ENCODE results near the gene C3AR1.
A peak's percentile ranks its signal among the peaks of the same experiment; 100 is the strongest.

Gene C3AR1

GRCh38 chr12:8057306-8057705, 8.9 kb downstream of the C3AR1 start:
- H3K23ac ChIP-seq (ENCODE audit: low read length in 2 of 2): no peak overlapping the region
- no peak overlapping the region for H2AFZ ChIP-seq (ENCODE audit: low read depth, low read length)
- H2BK15ac ChIP-seq (ENCODE audit: low read depth, poor library complexity, severe bottlenecking): no peak overlapping the region
- no peaks in the 10 kb centered on the region for H3K27me3 ChIP-seq (ENCODE audit: control insufficient read depth in 1 of 2, insufficient read depth in 1 of 2, low read length in 2 of 2)
- H3K79me1 ChIP-seq (replicated peaks; ENCODE audit: low read length, poor library complexity, severe bottlenecking): no peaks in the 10 kb centered on the region
- H3K14ac ChIP-seq (ENCODE audit: low read length in 2 of 2): no peak overlapping the region
- H4K8ac ChIP-seq (ENCODE audit: low read length): no peak overlapping the region
- no peak overlapping the region for H4K91ac ChIP-seq (ENCODE audit: low read length)
- H3K4ac ChIP-seq (ENCODE audit: low read depth in 1 of 2, low read length in 2 of 2): no peak overlapping the region
- no peak for DNase-seq
- 83% methylated on average over 1 of the region's 2 CpGs for WGBS
- peaks cover 14 to 34% of the 10 kb centered on the region in 2 experiments for H3K36me3 ChIP-seq (ENCODE audit: control insufficient read depth in 1 of 2, insufficient read depth in 2 of 2, low read depth in 1 of 2, low read length in 2 of 2)
- no peak overlapping the region for H2BK12ac ChIP-seq (ENCODE audit: low read length in 2 of 2)
- no peak overlapping the region for H2AK5ac ChIP-seq (ENCODE audit: low read length, severe bottlenecking)
- no peak overlapping the region for H3K18ac ChIP-seq (ENCODE audit: low read depth in 1 of 2, low read length in 2 of 2)
- H2BK120ac ChIP-seq (ENCODE audit: low read depth, low read length): no peak overlapping the region
- no peak overlapping the region for H3K4me3 ChIP-seq (ENCODE audit: insufficient read depth in 1 of 2, low read depth in 1 of 2, low read length in 2 of 2)
- peak overlapping the region; percentile 20 for H3K9ac ChIP-seq (ENCODE audit: low read length)
- no peaks in the 10 kb centered on the region for H3K9me3 ChIP-seq (ENCODE audit: control insufficient read depth, low read length)
- H3K27ac ChIP-seq (ENCODE audit: low read length, poor library complexity, severe bottlenecking): no peak overlapping the region
- H3K4me1 ChIP-seq (ENCODE audit: control insufficient read depth, insufficient read depth, low read depth, low read length): no peaks in the 10 kb centered on the region
- no peak overlapping the region for H2BK5ac ChIP-seq (ENCODE audit: low read depth, low read length, poor library complexity, severe bottlenecking)
- H3K4me2 ChIP-seq (ENCODE audit: low read length, poor library complexity, severe bottlenecking): no peak overlapping the region

DNA sequence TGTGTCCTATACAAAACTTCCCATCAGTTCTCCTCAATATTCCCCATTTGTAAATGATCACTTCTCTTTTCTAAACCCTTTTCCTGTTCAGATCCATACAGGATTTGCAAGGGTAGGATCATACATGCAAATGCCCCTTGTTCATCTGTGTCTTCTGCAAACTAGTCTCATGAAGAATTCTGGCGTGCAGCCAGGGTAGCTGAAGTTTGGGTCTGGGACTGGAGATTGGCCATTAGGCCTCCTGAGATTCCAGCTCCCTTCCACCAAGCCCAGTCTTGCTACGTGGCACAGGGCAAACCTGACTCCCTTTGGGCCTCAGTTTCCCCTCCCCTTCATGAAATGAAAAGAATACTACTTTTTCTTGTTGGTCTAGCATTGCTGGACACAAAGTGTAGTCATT, 11.3 kb downstream of the C3AR1 start:
- peaks cover 27 to 57% of the 10 kb centered on the region in 2 experiments for H3K36me3 ChIP-seq (ENCODE audit: control insufficient read depth in 1 of 2, insufficient read depth in 2 of 2, low read depth in 1 of 2, low read length in 2 of 2)
- no peak overlapping the region for H3K4ac ChIP-seq (ENCODE audit: low read depth in 1 of 2, low read length in 2 of 2)
- no peak overlapping the region for H3K4me3 ChIP-seq (ENCODE audit: insufficient read depth in 1 of 2, low read depth in 1 of 2, low read length in 2 of 2)
- no peak overlapping the region for H2BK120ac ChIP-seq (ENCODE audit: low read depth, low read length)
- H2AK5ac ChIP-seq (ENCODE audit: low read length, severe bottlenecking): no peak overlapping the region
- no peak overlapping the region for H2BK15ac ChIP-seq (ENCODE audit: low read depth, poor library complexity, severe bottlenecking)
- peaks cover 2% of the 10 kb centered on the region for H3K79me1 ChIP-seq (replicated peaks; ENCODE audit: low read length, poor library complexity, severe bottlenecking)
- H2BK5ac ChIP-seq (ENCODE audit: low read depth, low read length, poor library complexity, severe bottlenecking): no peak overlapping the region
- no peak overlapping the region for H3K23ac ChIP-seq (ENCODE audit: low read length in 2 of 2)
- 100% methylated on average over 2 of the region's 2 CpGs for WGBS
- H3K4me2 ChIP-seq (ENCODE audit: low read length, poor library complexity, severe bottlenecking): no peak overlapping the region
- H3K27me3 ChIP-seq (ENCODE audit: control insufficient read depth in 1 of 2, insufficient read depth in 1 of 2, low read length in 2 of 2): no peaks in the 10 kb centered on the region
- no peak overlapping the region for H4K91ac ChIP-seq (ENCODE audit: low read length)
- H3K27ac ChIP-seq (ENCODE audit: low read length, poor library complexity, severe bottlenecking): no peak overlapping the region
- H4K8ac ChIP-seq (ENCODE audit: low read length): no peak overlapping the region
- H2AFZ ChIP-seq (ENCODE audit: low read depth, low read length): no peak overlapping the region
- no peak for DNase-seq
- H3K4me1 ChIP-seq (ENCODE audit: control insufficient read depth, insufficient read depth, low read depth, low read length): no peaks in the 10 kb centered on the region
- no peak overlapping the region for H3K18ac ChIP-seq (ENCODE audit: low read depth in 1 of 2, low read length in 2 of 2)
- H2BK12ac ChIP-seq (ENCODE audit: low read length in 2 of 2): no peak overlapping the region
- no peaks in the 10 kb centered on the region for H3K9me3 ChIP-seq (ENCODE audit: control insufficient read depth, low read length)
- H3K14ac ChIP-seq (ENCODE audit: low read length in 2 of 2): no peak overlapping the region
- H3K9ac ChIP-seq (ENCODE audit: low read length): no peak overlapping the region

DNA sequence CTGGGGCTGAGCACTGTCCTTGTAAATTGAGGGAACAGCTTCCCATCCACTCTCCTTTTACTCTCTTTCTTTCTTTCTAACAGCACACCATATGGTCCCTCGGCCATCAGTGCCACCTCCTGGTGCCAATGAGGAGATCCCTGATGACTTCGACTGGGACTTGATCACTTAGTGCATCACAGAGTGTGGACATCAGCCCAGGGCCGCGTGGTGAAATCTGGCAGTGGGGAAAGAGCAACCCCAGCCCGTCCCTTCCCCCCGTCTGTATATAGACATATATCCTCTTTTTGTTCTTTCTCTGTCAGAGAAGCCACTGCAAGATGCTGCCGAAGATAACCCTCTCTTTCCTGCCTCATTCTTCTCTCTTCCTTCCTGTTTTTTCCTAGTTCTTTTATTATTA, 13.5 kb downstream of the C3AR1 start:
- Histone ChIP-seq H3K4me2 (ENCODE audit: low read length, poor library complexity, severe bottlenecking) (no peak overlapping the region), H3K23ac (ENCODE audit: low read length in 2 of 2) (no peak overlapping the region), H3K27ac (ENCODE audit: low read length, poor library complexity, severe bottlenecking) (no peak overlapping the region), H3K4me3 (ENCODE audit: insufficient read depth in 1 of 2, low read depth in 1 of 2, low read length in 2 of 2) (no peak overlapping the region), H2BK15ac (ENCODE audit: low read depth, poor library complexity, severe bottlenecking) (no peak overlapping the region), H2AK5ac (ENCODE audit: low read length, severe bottlenecking) (no peak overlapping the region), H3K4ac (ENCODE audit: low read depth in 1 of 2, low read length in 2 of 2) (no peak overlapping the region), H2BK120ac (ENCODE audit: low read depth, low read length) (no peak overlapping the region), H3K14ac (ENCODE audit: low read length in 2 of 2) (no peak overlapping the region), H3K79me1 (replicated peaks; ENCODE audit: low read length, poor library complexity, severe bottlenecking) (peaks cover 4% of the 10 kb centered on the region), H4K8ac (ENCODE audit: low read length) (no peak overlapping the region), H3K9ac (ENCODE audit: low read length) (no peak overlapping the region), H3K4me1 (ENCODE audit: control insufficient read depth, insufficient read depth, low read depth, low read length) (no peaks in the 10 kb centered on the region), H2BK5ac (ENCODE audit: low read depth, low read length, poor library complexity, severe bottlenecking) (no peak overlapping the region), H3K36me3 (ENCODE audit: control insufficient read depth in 1 of 2, insufficient read depth in 2 of 2, low read depth in 1 of 2, low read length in 2 of 2) (peaks cover 35 to 78% of the 10 kb centered on the region in 2 experiments), H2AFZ (ENCODE audit: low read depth, low read length) (no peak overlapping the region), H4K91ac (ENCODE audit: low read length) (no peak overlapping the region), H3K27me3 (ENCODE audit: control insufficient read depth in 1 of 2, insufficient read depth in 1 of 2, low read length in 2 of 2) (no peaks in the 10 kb centered on the region), H2BK12ac (ENCODE audit: low read length in 2 of 2) (no peak overlapping the region), H3K18ac (ENCODE audit: low read depth in 1 of 2, low read length in 2 of 2) (no peak overlapping the region), H3K9me3 (ENCODE audit: control insufficient read depth, low read length) (no peaks in the 10 kb centered on the region)
- WGBS: 93% methylated on average over 6 of the region's 7 CpGs
- no peak for DNase-seq

- Histone ChIP-seq H2BK120ac (ENCODE audit: low read depth, low read length) (no peak overlapping the region), H2BK15ac (ENCODE audit: low read depth, poor library complexity, severe bottlenecking) (no peak overlapping the region), H3K18ac (ENCODE audit: low read depth in 1 of 2, low read length in 2 of 2) (no peak overlapping the region), H2AK5ac (ENCODE audit: low read length, severe bottlenecking) (no peak overlapping the region), H3K4me3 (ENCODE audit: insufficient read depth in 1 of 2, low read depth in 1 of 2, low read length in 2 of 2) (no peak overlapping the region), H3K27ac (ENCODE audit: low read length, poor library complexity, severe bottlenecking) (no peak overlapping the region), H3K14ac (ENCODE audit: low read length in 2 of 2) (no peak overlapping the region), H3K9ac (ENCODE audit: low read length) (no peak overlapping the region), H3K4ac (ENCODE audit: low read depth in 1 of 2, low read length in 2 of 2) (no peak overlapping the region), H4K8ac (ENCODE audit: low read length) (no peak overlapping the region), H2BK12ac (ENCODE audit: low read length in 2 of 2) (no peak overlapping the region), H3K9me3 (ENCODE audit: control insufficient read depth, low read length) (no peaks in the 10 kb centered on the region), H3K27me3 (ENCODE audit: control insufficient read depth in 1 of 2, insufficient read depth in 1 of 2, low read length in 2 of 2) (no peaks in the 10 kb centered on the region), H3K4me1 (ENCODE audit: control insufficient read depth, insufficient read depth, low read depth, low read length) (no peaks in the 10 kb centered on the region), H2AFZ (ENCODE audit: low read depth, low read length) (no peak overlapping the region), H3K4me2 (ENCODE audit: low read length, poor library complexity, severe bottlenecking) (no peak overlapping the region), H2BK5ac (ENCODE audit: low read depth, low read length, poor library complexity, severe bottlenecking) (no peak overlapping the region), H3K36me3 (ENCODE audit: control insufficient read depth in 1 of 2, insufficient read depth in 2 of 2, low read depth in 1 of 2, low read length in 2 of 2) (peaks cover 35 to 94% of the 10 kb centered on the region in 2 experiments), H3K23ac (ENCODE audit: low read length in 2 of 2) (no peak overlapping the region), H3K79me1 (replicated peaks; ENCODE audit: low read length, poor library complexity, severe bottlenecking) (peaks cover 8% of the 10 kb centered on the region), H4K91ac (ENCODE audit: low read length) (no peak overlapping the region)
- 84% methylated on average over 5 of the region's 7 CpGs for WGBS
- no peak for DNase-seq
Measured at GRCh38 chr12:8050600-8051250, 15.4 kb downstream of the C3AR1 start.
